ENCODE data around the gene PI16.

PI16 gene

GRCh38 chr6:36954262-36954931 is at the start of gene PI16:
Gene PI16, plus strand, starts transcription at chr6:36954738. Its CDS starts 23 bp downstream, at chr6:36954761.
- peak; percentile 28 for DNase-seq (ENCODE audit: low spot score)

- DNase-seq (ENCODE audit: low spot score): no peak
These were observed 49.6 kb upstream of the PI16 start for GRCh38 chr6:36904851-36905393.

GRCh38 chr6:36906539-36907325 is 47.8 kb upstream of the PI16 start:
- peak; percentile 79 for DNase-seq (ENCODE audit: low spot score)

GRCh38 chr6:36907781-36908180 is 46.8 kb upstream of the PI16 start:
- DNase-seq (ENCODE audit: low spot score): peak; percentile 50

- no peak for DNase-seq (ENCODE audit: low spot score)
These were observed 45.8 kb upstream of the PI16 start for GRCh38 chr6:36908747-36909146.

GRCh38 chr6:36912030-36912454 is 42.5 kb upstream of the PI16 start:
- peak; percentile 61 for DNase-seq (ENCODE audit: low spot score)

- peak; percentile 25 for DNase-seq (ENCODE audit: low spot score)
These were observed 42.0 kb upstream of the PI16 start for GRCh38 chr6:36912586-36912985.

- no peak for DNase-seq (ENCODE audit: low spot score)
These were observed 41.5 kb upstream of the PI16 start for GRCh38 chr6:36913082-36913481.

GRCh38 chr6:36914227-36914794 is 40.2 kb upstream of the PI16 start:
- DNase-seq (ENCODE audit: low spot score): no peak

- DNase-seq (ENCODE audit: low spot score): no peak
These were observed 38.9 kb upstream of the PI16 start for GRCh38 chr6:36915599-36915998.

GRCh38 chr6:36916126-36916525 is 38.4 kb upstream of the PI16 start:
- DNase-seq (ENCODE audit: low spot score): no peak

GRCh38 chr6:36917541-36918193 is 36.9 kb upstream of the PI16 start:
- no peak for DNase-seq (ENCODE audit: low spot score)

GRCh38 chr6:36920049-36920448 is 34.5 kb upstream of the PI16 start:
- no peak for DNase-seq (ENCODE audit: low spot score)

GRCh38 chr6:36920546-36920945 is 34.0 kb upstream of the PI16 start:
- DNase-seq (ENCODE audit: low spot score): no peak

- DNase-seq (ENCODE audit: low spot score): no peak
These were observed 30.4 kb upstream of the PI16 start for GRCh38 chr6:36924131-36924530.

GRCh38 chr6:36924778-36925374 is 29.7 kb upstream of the PI16 start:
- no peak for DNase-seq (ENCODE audit: low spot score)

- no peak for DNase-seq (ENCODE audit: low spot score)
These were observed 28.7 kb upstream of the PI16 start for GRCh38 chr6:36925809-36926208.

- DNase-seq (ENCODE audit: low spot score): no peak
These were observed 27.6 kb upstream of the PI16 start for GRCh38 chr6:36926708-36927513.

GRCh38 chr6:36927691-36928546 is 26.6 kb upstream of the PI16 start:
- DNase-seq (ENCODE audit: low spot score): no peak

- no peak for DNase-seq (ENCODE audit: low spot score)
These were observed 26.0 kb upstream of the PI16 start for GRCh38 chr6:36928547-36928918.

All from Ammon's horn (tissue), 1 donor.